ENCODE measurements around the gene SLC35A2. TPM values are rescaled to one million over a fixed set of nuclear protein-coding genes. Genes with fewer than 3 reads are reported as not detected.

The SLC35A2 gene
- total RNA-seq, 4 donors from 2014 or later, result 12.6 to 18.7 (median 18.5) TPM

GRCh38 chrX:48933757-48934156 is 22.3 kb upstream of the SLC35A2 start:
- TF ChIP-seq, protein P1, sequence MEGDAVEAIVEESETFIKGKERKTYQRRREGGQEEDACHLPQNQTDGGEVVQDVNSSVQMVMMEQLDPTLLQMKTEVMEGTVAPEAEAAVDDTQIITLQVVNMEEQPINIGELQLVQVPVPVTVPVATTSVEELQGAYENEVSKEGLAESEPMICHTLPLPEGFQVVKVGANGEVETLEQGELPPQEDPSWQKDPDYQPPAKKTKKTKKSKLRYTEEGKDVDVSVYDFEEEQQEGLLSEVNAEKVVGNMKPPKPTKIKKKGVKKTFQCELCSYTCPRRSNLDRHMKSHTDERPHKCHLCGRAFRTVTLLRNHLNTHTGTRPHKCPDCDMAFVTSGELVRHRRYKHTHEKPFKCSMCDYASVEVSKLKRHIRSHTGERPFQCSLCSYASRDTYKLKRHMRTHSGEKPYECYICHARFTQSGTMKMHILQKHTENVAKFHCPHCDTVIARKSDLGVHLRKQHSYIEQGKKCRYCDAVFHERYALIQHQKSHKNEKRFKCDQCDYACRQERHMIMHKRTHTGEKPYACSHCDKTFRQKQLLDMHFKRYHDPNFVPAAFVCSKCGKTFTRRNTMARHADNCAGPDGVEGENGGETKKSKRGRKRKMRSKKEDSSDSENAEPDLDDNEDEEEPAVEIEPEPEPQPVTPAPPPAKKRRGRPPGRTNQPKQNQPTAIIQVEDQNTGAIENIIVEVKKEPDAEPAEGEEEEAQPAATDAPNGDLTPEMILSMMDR (IDR thresholded peaks at IDR 0.05 in 4 of 5, conservative IDR thresholded peaks at IDR 0.05 in 1 of 5), result no peak
- no peak for TF ChIP-seq POLR2A (IDR thresholded peaks at IDR 0.05)
- Histone ChIP-seq H3K27ac (no peak overlapping the region), H3K4me1 (no peaks in the 10 kb centered on the region), H3K36me3 (peaks cover 0 to 26% of the 10 kb centered on the region in 2 donors), H3K27me3 (no peaks in the 10 kb centered on the region), H3K9me3 (no peaks in the 10 kb centered on the region), H3K4me3 (no peak overlapping the region)
- intact Hi-C loops (cut with DNase I; ENCODE audit: low total_unique reads), result no loop called here
- DNase-seq, result no peak
- in situ Hi-C loops (cut with MboI; ENCODE audit: low sequenced_read_pairs in 4 of 4), result loop anchor here in 1 of 4 donors (25.0 kb wide), 1 partner anchor 296 kb away; no protein-coding TSS in a partner anchor
- ATAC-seq, result no peak

DNA sequence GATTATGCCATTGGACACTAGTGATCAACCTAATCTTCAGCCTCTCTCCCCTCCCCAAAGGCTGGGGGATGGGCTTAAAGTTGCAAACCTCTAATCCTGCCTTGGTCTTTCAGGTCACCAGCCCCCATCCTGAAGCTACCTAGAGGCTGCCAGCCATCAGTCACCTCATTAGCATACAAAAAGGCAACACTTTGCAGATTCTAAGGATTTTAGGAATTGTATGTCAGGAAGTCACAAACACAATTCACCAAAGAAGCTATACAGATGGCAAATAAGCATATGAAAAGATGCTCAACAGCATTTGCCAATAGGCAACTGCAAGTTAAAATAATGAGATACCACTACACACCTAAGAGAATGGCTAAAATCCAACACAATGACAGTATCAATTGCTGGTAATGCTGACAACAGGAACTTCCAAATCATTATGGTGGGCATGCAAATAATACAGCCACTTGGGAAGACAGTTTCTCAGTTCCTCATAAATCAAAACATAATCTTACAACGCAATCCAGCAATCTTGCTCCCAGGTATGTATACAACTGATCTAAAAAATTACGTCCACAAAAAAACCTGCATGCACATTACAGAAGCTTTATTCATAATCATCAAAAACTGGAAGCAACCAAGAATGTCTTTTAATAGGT is 16.4 kb upstream of the SLC35A2 start:
- peaks cover 0 to 32% of the 10 kb centered on the region in 2 donors for H3K36me3 ChIP-seq
- ATAC-seq (no peak), DNase-seq (no peak)
- TF ChIP-seq, protein P1 (IDR thresholded peaks at IDR 0.05 in 4 of 5, conservative IDR thresholded peaks at IDR 0.05 in 1 of 5), result no peak
- no peak for TF ChIP-seq POLR2A (IDR thresholded peaks at IDR 0.05)
- intact Hi-C loops (cut with DNase I; ENCODE audit: low total_unique reads) (no loop called here), in situ Hi-C loops (cut with MboI; ENCODE audit: low sequenced_read_pairs in 4 of 4) (loop anchor here in 1 of 4 donors (25.0 kb wide), 1 partner anchor 291 kb away; no protein-coding TSS in a partner anchor)
- H3K27me3 ChIP-seq, result no peaks in the 10 kb centered on the region
- H3K9me3 ChIP-seq, result no peaks in the 10 kb centered on the region
- no peak overlapping the region for H3K27ac ChIP-seq
- no peak overlapping the region for H3K4me3 ChIP-seq
- H3K4me1 ChIP-seq, result no peaks in the 10 kb centered on the region

- no peaks in the 10 kb centered on the region for H3K9me3 ChIP-seq
- TF ChIP-seq, protein P1 (IDR thresholded peaks at IDR 0.05 in 4 of 5, conservative IDR thresholded peaks at IDR 0.05 in 1 of 5), result no peak
- TF ChIP-seq POLR2A (IDR thresholded peaks at IDR 0.05), result no peak
- H3K4me3 ChIP-seq, result no peak overlapping the region
- ATAC-seq, result no peak
- no peak overlapping the region for H3K27ac ChIP-seq
- in situ Hi-C loops (cut with MboI; ENCODE audit: low sequenced_read_pairs in 4 of 4), result loop anchor here in 1 of 4 donors (25.0 kb wide), 1 partner anchor 290 kb away; no protein-coding TSS in a partner anchor
- intact Hi-C loops (cut with DNase I; ENCODE audit: low total_unique reads), result no loop called here
- peaks cover 0 to 32% of the 10 kb centered on the region in 2 donors for H3K36me3 ChIP-seq
- DNase-seq, result no peak
- H3K4me1 ChIP-seq, result no peaks in the 10 kb centered on the region
- no peaks in the 10 kb centered on the region for H3K27me3 ChIP-seq
Observed at GRCh38 chrX:48927123-48927522, 15.7 kb upstream of the SLC35A2 start.

DNA sequence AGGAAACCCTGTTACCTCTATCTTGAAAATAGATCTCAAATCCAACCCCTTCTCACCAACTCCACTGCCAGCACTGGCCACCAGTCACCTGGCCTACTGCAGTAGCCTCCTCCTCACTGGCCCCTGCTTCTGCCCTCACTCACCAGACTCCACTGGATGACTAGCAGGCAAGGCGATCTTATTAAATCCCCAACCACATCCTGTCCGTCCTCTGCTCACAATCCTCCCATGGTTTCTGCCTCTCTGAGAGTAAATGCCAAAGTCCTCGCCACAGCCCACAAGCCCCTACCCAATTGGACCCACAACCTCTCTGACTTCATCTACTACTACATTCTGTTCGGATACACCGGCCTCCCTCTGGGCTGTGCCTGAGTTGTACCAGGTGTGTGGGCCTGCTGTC is 12.8 kb upstream of the SLC35A2 start:
- peaks cover 0 to 17% of the 10 kb centered on the region in 2 donors for H3K36me3 ChIP-seq

More for the DNA sequence above, 12.8 kb upstream of the SLC35A2 start:
- TF ChIP-seq, protein P1 (IDR thresholded peaks at IDR 0.05 in 4 of 5, conservative IDR thresholded peaks at IDR 0.05 in 1 of 5), result no peak
- TF ChIP-seq POLR2A (IDR thresholded peaks at IDR 0.05), result no peak
- no peak overlapping the region for H3K27ac ChIP-seq
- ATAC-seq (no peak), DNase-seq (no peak)
- in situ Hi-C loops (cut with MboI; ENCODE audit: low sequenced_read_pairs in 4 of 4), result no loop called here
- no peaks in the 10 kb centered on the region for H3K27me3 ChIP-seq
- no peaks in the 10 kb centered on the region for H3K9me3 ChIP-seq
- no peak overlapping the region for H3K4me3 ChIP-seq
- intact Hi-C loops (cut with DNase I; ENCODE audit: low total_unique reads), result no loop called here
- peaks cover 0 to 4% of the 10 kb centered on the region in 2 donors for H3K4me1 ChIP-seq
